Kidney (tissue), 14 donors: Measurements from ENCODE around the gene SRGAP3. TPM values are rescaled to one million over a fixed set of nuclear protein-coding genes. Genes with fewer than 3 reads are reported as not detected.

ENCODE experiments used
- DNase-seq, 5 donors: peaks; one replicate each; pipeline ENCODE4 v3.0.0-alpha.2; 2013 to 2020
- FAIRE-seq: peaks from 2 replicates; lab custom pipeline; 2012; peaks lifted over from hg19 to GRCh38; lab: Jason Lieb, UNC
- H3K27ac ChIP-seq, 2 donors: one replicate each; pipeline ENCODE4 v1.7.0; 2013; ENCODE audit warnings: low read depth in 2 of 2, low read length in 2 of 2, inconsistent platforms in 1 of 2
- H3K27me3 ChIP-seq: one replicate; pipeline ENCODE4 v1.7.1; 2013; ENCODE audit warnings: low read length, inconsistent platforms; ENCODE audit not compliant: control insufficient read depth, insufficient read depth
- H3K36me3 ChIP-seq, 3 donors: one replicate each; pipeline versions ENCODE4 v1.7.0 to v1.7.1; 2013; ENCODE audit warnings: low read length in 3 of 3, control low read depth in 1 of 3, inconsistent platforms in 1 of 3; ENCODE audit not compliant: insufficient read depth in 3 of 3, control insufficient read depth in 2 of 3
- H3K4me1 ChIP-seq, 3 donors: one replicate each; pipeline versions ENCODE4 v1.7.0 to v1.7.1; 2013; ENCODE audit warnings: low read length in 3 of 3, inconsistent platforms in 1 of 3, low read depth in 1 of 3; ENCODE audit not compliant: control insufficient read depth in 2 of 3, insufficient read depth in 2 of 3
- H3K4me3 ChIP-seq, 3 donors: one replicate each; pipeline versions ENCODE4 v1.7.0 to v1.8.1; 2013; ENCODE audit warnings: low read length in 3 of 3, control low read depth in 1 of 3, inconsistent platforms in 1 of 3
- H3K9ac ChIP-seq, 3 donors: one replicate each; pipeline versions ENCODE4 v1.7.0 to v1.7.1; 2013; ENCODE audit warnings: low read length in 3 of 3, control low read depth in 1 of 3, inconsistent platforms in 1 of 3
- H3K9me3 ChIP-seq, 3 donors: one replicate each; pipeline versions ENCODE4 v1.7.0 to v1.7.1; 2013; ENCODE audit warnings: low read length in 3 of 3, control low read depth in 1 of 3, inconsistent platforms in 1 of 3; ENCODE audit not compliant: control insufficient read depth in 2 of 3, insufficient read depth in 1 of 3
- intact Hi-C: fragments of 100-400 bp; cut with DNase I; formaldehyde crosslinking; loops from one replicate; pipeline ENCODE4 v1.11.1; 2022
- polyA plus RNA-seq: library from polyadenylated mRNA; stranded (reverse); fragments of 350-450 nt; fragmentation: Illumina TruSeq; extraction: RNeasy Lipid Tissue Mini Kit (QIAGEN cat#74804); gene quantifications from one replicate; pipeline ENCODE4 v1.2.3, GENCODE V29; 2014; ENCODE audit warnings: low read depth, low replicate concordance; ENCODE audit not compliant: insufficient read depth
- total RNA-seq: library from RNA; stranded (reverse); fragmentation: NEBNext Ultra II Directional; extraction: Animal tissue kit (Norgen Biotek cat#: 25700); gene quantifications from one replicate; pipeline ENCODE4 v1.2.1, GENCODE V29; 2021
- TF ChIP-seq, protein P1 (sequence below): IDR thresholded peaks from 3 replicates; pipeline ENCODE4 v1.5.1; 2012; ENCODE audit warnings: mild to moderate bottlenecking, moderate library complexity, borderline replicate concordance; ENCODE audit not compliant: insufficient read depth; ENCODE audit errors: extremely low read depth
- donor health status: control.
- donor health status: control.
- donor health status: control.
- donor health status: control.
- donor health status: control.
- donor health status: DM: yes; HTN: yes; CAD: no.
- donor health status: Normal renal cell carcinoma (clear cell type).

The SRGAP3 gene
- total and polyA plus RNA-seq, 2 donors from 2014 or later: 4.1 to 24.3 TPM

DNA sequence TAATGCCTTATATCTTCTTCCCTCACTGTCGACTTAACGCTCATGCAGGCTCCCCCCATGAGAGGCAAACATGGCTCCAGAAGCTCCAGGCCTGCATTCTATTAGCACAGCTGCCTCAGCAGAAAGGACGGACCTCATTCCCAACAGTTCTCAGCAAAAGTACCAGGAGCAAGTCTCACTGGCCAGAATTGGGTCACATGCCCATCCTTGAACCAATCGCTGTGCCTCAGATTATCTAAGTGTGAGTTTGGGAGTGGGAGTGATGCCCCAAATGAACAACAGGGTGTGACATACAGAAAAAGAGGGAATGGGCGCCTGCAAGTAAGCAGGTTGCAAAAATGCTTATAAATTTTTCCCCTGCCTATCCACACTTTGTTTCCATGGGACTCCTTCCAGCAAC, 281.9 kb downstream of the SRGAP3 start:
- intact Hi-C loops: no loop called here
- FAIRE-seq: no peak
- Histone ChIP-seq H3K9me3 (no peaks in the 10 kb centered on the region), H3K27ac (no peak overlapping the region), H3K36me3 (no peaks in the 10 kb centered on the region), H3K27me3 (no peaks in the 10 kb centered on the region), H3K4me3 (no peak overlapping the region), H3K4me1 (peaks cover 0 to 4% (median 0%) of the 10 kb centered on the region in 3 donors), H3K9ac (no peak overlapping the region)
- no peak for DNase-seq
- TF ChIP-seq, protein P1, sequence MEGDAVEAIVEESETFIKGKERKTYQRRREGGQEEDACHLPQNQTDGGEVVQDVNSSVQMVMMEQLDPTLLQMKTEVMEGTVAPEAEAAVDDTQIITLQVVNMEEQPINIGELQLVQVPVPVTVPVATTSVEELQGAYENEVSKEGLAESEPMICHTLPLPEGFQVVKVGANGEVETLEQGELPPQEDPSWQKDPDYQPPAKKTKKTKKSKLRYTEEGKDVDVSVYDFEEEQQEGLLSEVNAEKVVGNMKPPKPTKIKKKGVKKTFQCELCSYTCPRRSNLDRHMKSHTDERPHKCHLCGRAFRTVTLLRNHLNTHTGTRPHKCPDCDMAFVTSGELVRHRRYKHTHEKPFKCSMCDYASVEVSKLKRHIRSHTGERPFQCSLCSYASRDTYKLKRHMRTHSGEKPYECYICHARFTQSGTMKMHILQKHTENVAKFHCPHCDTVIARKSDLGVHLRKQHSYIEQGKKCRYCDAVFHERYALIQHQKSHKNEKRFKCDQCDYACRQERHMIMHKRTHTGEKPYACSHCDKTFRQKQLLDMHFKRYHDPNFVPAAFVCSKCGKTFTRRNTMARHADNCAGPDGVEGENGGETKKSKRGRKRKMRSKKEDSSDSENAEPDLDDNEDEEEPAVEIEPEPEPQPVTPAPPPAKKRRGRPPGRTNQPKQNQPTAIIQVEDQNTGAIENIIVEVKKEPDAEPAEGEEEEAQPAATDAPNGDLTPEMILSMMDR: no peak

DNA sequence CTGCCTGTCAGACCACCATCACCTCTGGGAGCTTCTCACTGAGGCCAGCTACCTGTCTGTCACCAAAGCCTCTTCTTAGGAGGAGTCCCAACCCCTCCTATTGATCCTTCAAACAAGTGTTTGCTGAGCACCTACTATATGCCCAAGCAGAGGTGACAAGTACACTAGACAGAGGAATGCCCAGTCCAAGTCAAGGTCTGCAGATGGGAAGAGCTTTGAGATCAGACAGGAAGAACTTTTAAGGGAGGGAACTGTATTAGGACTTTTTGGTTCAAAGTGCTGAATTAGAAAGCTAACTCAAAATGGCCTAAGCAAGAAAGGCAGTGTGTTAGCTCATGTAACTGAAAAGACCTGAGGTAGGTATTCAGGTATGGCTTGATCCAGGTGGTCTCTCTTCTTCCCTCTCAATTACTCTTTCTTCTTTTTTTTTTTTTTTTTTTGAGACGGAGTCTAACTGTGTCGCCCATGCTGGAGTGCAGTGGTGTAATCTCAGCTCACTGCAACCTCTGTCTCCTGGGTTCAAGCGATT, 282.6 kb downstream of the SRGAP3 start:
- no peaks in the 10 kb centered on the region for H3K36me3 ChIP-seq
- H3K4me3 ChIP-seq: no peak overlapping the region
- no peak overlapping the region for H3K27ac ChIP-seq
- H3K27me3 ChIP-seq: no peaks in the 10 kb centered on the region
- TF ChIP-seq, protein P1: no peak
- no peaks in the 10 kb centered on the region for H3K9me3 ChIP-seq
- H3K9ac ChIP-seq: no peak overlapping the region
- peaks cover 0 to 9% (median 3%) of the 10 kb centered on the region in 3 donors for H3K4me1 ChIP-seq
- no peak for DNase-seq
- intact Hi-C loops: no loop called here
- FAIRE-seq: no peak

- H3K27me3 ChIP-seq: no peaks in the 10 kb centered on the region
- no peaks in the 10 kb centered on the region for H3K36me3 ChIP-seq
- no peak overlapping the region for H3K4me3 ChIP-seq
- H3K27ac ChIP-seq: no peak overlapping the region
- DNase-seq (no peak), FAIRE-seq (no peak)
- peaks cover 0 to 9% (median 3%) of the 10 kb centered on the region in 3 donors for H3K4me1 ChIP-seq
- H3K9me3 ChIP-seq: no peaks in the 10 kb centered on the region
- no peak overlapping the region for H3K9ac ChIP-seq
- intact Hi-C loops: no loop called here
- TF ChIP-seq, protein P1: no peak
These were observed 283.2 kb downstream of the SRGAP3 start for GRCh38 chr3:8966150-8966819.
